ENCODE measurements around the gene RRAGA. TPM values are rescaled to one million over a fixed set of nuclear protein-coding genes. Genes with fewer than 3 reads are reported as not detected.
"Not testable (repeated sequence)": the region's sequence is repeated elsewhere in the genome, so short reads cannot be mapped to it uniquely, and the experiment has no call there.

RRAGA gene
- 10 to 100 TPM; 39.5 to 77.1 TPM for total RNA-seq

- peaks cover 6% of the 10 kb centered on the region for H3K36me3 Mint-ChIP-seq
- peak; percentile 93 to 96 for ATAC-seq
- no peaks in the 10 kb centered on the region for H3K27me3 Mint-ChIP-seq
- peaks cover 25 to 35% of the 10 kb centered on the region in 2 donors for H3K4me1 Mint-ChIP-seq (ENCODE audit: low read depth in 2 of 2)
- DNase-seq (ENCODE audit: low spot score): peak; percentile 94
- peak within 1 kb of the TSS; percentile 92 for H3K4me3 Mint-ChIP-seq
- no peaks in the 10 kb centered on the region for H3K9me3 Mint-ChIP-seq
- peak within 1 kb of the TSS; percentile 95 to 98 for H3K27ac Mint-ChIP-seq
Measured at GRCh38 chr9:19048966-19049916, at the start of gene RRAGA. Gene RRAGA, plus strand, starts transcription at chr9:19049427. Its CDS starts 233 bp downstream, at chr9:19049660.

- no peak overlapping the region for H3K27ac Mint-ChIP-seq
- peaks cover 10 to 13% of the 10 kb centered on the region in 2 donors for H3K27me3 Mint-ChIP-seq
- H3K4me1 Mint-ChIP-seq (ENCODE audit: low read depth in 2 of 2): no peaks in the 10 kb centered on the region
- ATAC-seq (no peak), DNase-seq (ENCODE audit: low spot score) (no peak)
- no peaks in the 10 kb centered on the region for H3K9me3 Mint-ChIP-seq
- no peak overlapping the region for H3K4me3 Mint-ChIP-seq
- H3K36me3 Mint-ChIP-seq: no peaks in the 10 kb centered on the region
Measured at GRCh38 chr9:19000133-19000532, 49.1 kb upstream of the RRAGA start.

GRCh38 chr9:19009391-19009965 lies 39.7 kb upstream of the RRAGA start:
- Mint-ChIP-seq H3K4me3 (no peak overlapping the region), H3K27ac (no peak overlapping the region), H3K27me3 (no peaks in the 10 kb centered on the region), H3K4me1 (ENCODE audit: low read depth in 2 of 2) (no peaks in the 10 kb centered on the region), H3K9me3 (no peaks in the 10 kb centered on the region), H3K36me3 (no peaks in the 10 kb centered on the region)
- ATAC-seq (no peak), DNase-seq (ENCODE audit: low spot score) (no peak)

GRCh38 chr9:19018201-19018600 lies 31.0 kb upstream of the RRAGA start:
- ATAC-seq (no peak), DNase-seq (ENCODE audit: low spot score) (no peak)
- H3K4me1 Mint-ChIP-seq (ENCODE audit: low read depth in 2 of 2): peaks cover 0 to 6% of the 10 kb centered on the region in 2 donors
- H3K4me3 Mint-ChIP-seq: no peak overlapping the region
- H3K27ac Mint-ChIP-seq: no peak overlapping the region
- H3K27me3 Mint-ChIP-seq: peaks cover 2 to 11% of the 10 kb centered on the region in 2 donors
- no peaks in the 10 kb centered on the region for H3K36me3 Mint-ChIP-seq
- no peaks in the 10 kb centered on the region for H3K9me3 Mint-ChIP-seq

- no peak for ATAC-seq
- H3K27me3 Mint-ChIP-seq: peaks cover 5 to 18% of the 10 kb centered on the region in 2 donors
- H3K9me3 Mint-ChIP-seq: no peaks in the 10 kb centered on the region
- no peak overlapping the region for H3K27ac Mint-ChIP-seq
- no peak overlapping the region for H3K4me3 Mint-ChIP-seq
- H3K4me1 Mint-ChIP-seq (ENCODE audit: low read depth in 2 of 2): peaks cover 0 to 6% of the 10 kb centered on the region in 2 donors
- DNase-seq (ENCODE audit: low spot score): no peak
- H3K36me3 Mint-ChIP-seq: no peaks in the 10 kb centered on the region
Measured at GRCh38 chr9:19020886-19021455, 28.3 kb upstream of the RRAGA start.

GRCh38 chr9:19021649-19022048 lies 27.6 kb upstream of the RRAGA start:
- not testable (repeated sequence) for H3K27ac Mint-ChIP-seq; H3K36me3 Mint-ChIP-seq; DNase-seq (ENCODE audit: low spot score); H3K9me3 Mint-ChIP-seq
- Mint-ChIP-seq H3K4me1 (ENCODE audit: low read depth in 2 of 2) (peaks cover 0 to 11% of the 10 kb centered on the region in 2 donors), H3K27me3 (peaks cover 5 to 18% of the 10 kb centered on the region in 2 donors), H3K4me3 (peak overlapping the region; percentile 47)
- peak in 1 of 2 donors; percentile 55 for ATAC-seq

- peak in 1 of 2 donors; percentile 73 for ATAC-seq
- no peaks in the 10 kb centered on the region for H3K9me3 Mint-ChIP-seq
- peaks cover 7 to 18% of the 10 kb centered on the region in 2 donors for H3K27me3 Mint-ChIP-seq
- DNase-seq (ENCODE audit: low spot score): no peak
- no peaks in the 10 kb centered on the region for H3K36me3 Mint-ChIP-seq
- H3K4me1 Mint-ChIP-seq (ENCODE audit: low read depth in 2 of 2): peaks cover 0 to 13% of the 10 kb centered on the region in 2 donors
- peak overlapping the region; percentile 47 for H3K4me3 Mint-ChIP-seq
- H3K27ac Mint-ChIP-seq: no peak overlapping the region
Measured at GRCh38 chr9:19022206-19022605, 27.0 kb upstream of the RRAGA start.

GRCh38 chr9:19023078-19023477 lies 26.1 kb upstream of the RRAGA start:
- Mint-ChIP-seq H3K4me3 (no peak overlapping the region), H3K9me3 (no peaks in the 10 kb centered on the region), H3K27me3 (peaks cover 9 to 18% of the 10 kb centered on the region in 2 donors), H3K4me1 (ENCODE audit: low read depth in 2 of 2) (peaks cover 0 to 13% of the 10 kb centered on the region in 2 donors), H3K36me3 (no peaks in the 10 kb centered on the region), H3K27ac (no peak overlapping the region)
- DNase-seq (ENCODE audit: low spot score): no peak
- no peak for ATAC-seq

- no peak for ATAC-seq
- Mint-ChIP-seq H3K4me3 (no peak overlapping the region), H3K9me3 (no peaks in the 10 kb centered on the region), H3K27ac (no peak overlapping the region), H3K36me3 (no peaks in the 10 kb centered on the region), H3K27me3 (peaks cover 16 to 30% of the 10 kb centered on the region in 2 donors), H3K4me1 (ENCODE audit: low read depth in 2 of 2) (peaks cover 0 to 13% of the 10 kb centered on the region in 2 donors)
- DNase-seq (ENCODE audit: low spot score): no peak
Measured at GRCh38 chr9:19026375-19026774, 22.9 kb upstream of the RRAGA start.

- no peaks in the 10 kb centered on the region for H3K9me3 Mint-ChIP-seq
- H3K4me3 Mint-ChIP-seq: no peak overlapping the region
- DNase-seq (ENCODE audit: low spot score) (no peak), ATAC-seq (no peak)
- H3K4me1 Mint-ChIP-seq (ENCODE audit: low read depth in 2 of 2): peaks cover 0 to 7% of the 10 kb centered on the region in 2 donors
- H3K36me3 Mint-ChIP-seq: no peaks in the 10 kb centered on the region
- H3K27ac Mint-ChIP-seq: no peak overlapping the region
- peaks cover 16 to 27% of the 10 kb centered on the region in 2 donors for H3K27me3 Mint-ChIP-seq
Measured at GRCh38 chr9:19027825-19028224, 21.4 kb upstream of the RRAGA start.

- Mint-ChIP-seq H3K4me1 (ENCODE audit: low read depth in 2 of 2) (peaks cover 0 to 7% of the 10 kb centered on the region in 2 donors), H3K4me3 (no peak overlapping the region), H3K36me3 (no peaks in the 10 kb centered on the region), H3K27me3 (peaks cover 11 to 16% of the 10 kb centered on the region in 2 donors), H3K27ac (no peak overlapping the region), H3K9me3 (no peaks in the 10 kb centered on the region)
- DNase-seq (ENCODE audit: low spot score) (no peak), ATAC-seq (peak in 1 of 2 donors; percentile 61)
Measured at GRCh38 chr9:19028835-19029451, 20.3 kb upstream of the RRAGA start.

GRCh38 chr9:19030899-19031298 lies 18.3 kb upstream of the RRAGA start:
- Mint-ChIP-seq H3K4me1 (ENCODE audit: low read depth in 2 of 2) (peaks cover 0 to 7% of the 10 kb centered on the region in 2 donors), H3K27me3 (peaks cover 11 to 16% of the 10 kb centered on the region in 2 donors), H3K4me3 (no peak overlapping the region), H3K36me3 (no peaks in the 10 kb centered on the region), H3K9me3 (no peaks in the 10 kb centered on the region), H3K27ac (no peak overlapping the region)
- ATAC-seq (peak in 1 of 2 donors; percentile 54), DNase-seq (ENCODE audit: low spot score) (no peak)

GRCh38 chr9:19032406-19032805 lies 16.8 kb upstream of the RRAGA start:
- H3K4me3 Mint-ChIP-seq: no peak overlapping the region
- no peak for ATAC-seq
- no peaks in the 10 kb centered on the region for H3K36me3 Mint-ChIP-seq
- no peak for DNase-seq (ENCODE audit: low spot score)
- H3K27ac Mint-ChIP-seq: no peak overlapping the region
- no peaks in the 10 kb centered on the region for H3K9me3 Mint-ChIP-seq
- no peaks in the 10 kb centered on the region for H3K4me1 Mint-ChIP-seq (ENCODE audit: low read depth in 2 of 2)
- H3K27me3 Mint-ChIP-seq: peaks cover 9 to 16% of the 10 kb centered on the region in 2 donors
